ENCODE results near the gene PRPF8.
A peak's percentile ranks its signal among the peaks of the same experiment; 100 is the strongest.
"Not testable (repeated sequence)": the region's sequence is repeated elsewhere in the genome, so short reads cannot be mapped to it uniquely, and the experiment has no call there.

PRPF8 gene

GRCh38 chr17:1716076-1716911, 31.6 kb upstream of the PRPF8 start:
- DNase-seq: peak; percentile 99

DNA sequence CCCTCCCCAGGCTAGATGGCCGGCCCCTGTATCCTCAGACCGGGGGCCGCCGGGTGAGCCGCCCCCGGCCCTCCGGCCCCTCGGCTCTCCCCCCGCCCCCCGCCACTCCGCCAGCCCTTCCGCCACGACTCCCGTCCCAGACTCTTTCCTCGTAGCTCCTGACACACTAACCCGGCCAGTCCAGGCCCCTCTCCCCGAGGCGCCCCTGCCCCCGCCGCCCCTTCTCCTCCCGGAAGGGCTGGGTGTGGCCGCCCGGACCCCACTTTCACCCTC, 31.1 kb upstream of the PRPF8 start:
- no peak for DNase-seq

DNA sequence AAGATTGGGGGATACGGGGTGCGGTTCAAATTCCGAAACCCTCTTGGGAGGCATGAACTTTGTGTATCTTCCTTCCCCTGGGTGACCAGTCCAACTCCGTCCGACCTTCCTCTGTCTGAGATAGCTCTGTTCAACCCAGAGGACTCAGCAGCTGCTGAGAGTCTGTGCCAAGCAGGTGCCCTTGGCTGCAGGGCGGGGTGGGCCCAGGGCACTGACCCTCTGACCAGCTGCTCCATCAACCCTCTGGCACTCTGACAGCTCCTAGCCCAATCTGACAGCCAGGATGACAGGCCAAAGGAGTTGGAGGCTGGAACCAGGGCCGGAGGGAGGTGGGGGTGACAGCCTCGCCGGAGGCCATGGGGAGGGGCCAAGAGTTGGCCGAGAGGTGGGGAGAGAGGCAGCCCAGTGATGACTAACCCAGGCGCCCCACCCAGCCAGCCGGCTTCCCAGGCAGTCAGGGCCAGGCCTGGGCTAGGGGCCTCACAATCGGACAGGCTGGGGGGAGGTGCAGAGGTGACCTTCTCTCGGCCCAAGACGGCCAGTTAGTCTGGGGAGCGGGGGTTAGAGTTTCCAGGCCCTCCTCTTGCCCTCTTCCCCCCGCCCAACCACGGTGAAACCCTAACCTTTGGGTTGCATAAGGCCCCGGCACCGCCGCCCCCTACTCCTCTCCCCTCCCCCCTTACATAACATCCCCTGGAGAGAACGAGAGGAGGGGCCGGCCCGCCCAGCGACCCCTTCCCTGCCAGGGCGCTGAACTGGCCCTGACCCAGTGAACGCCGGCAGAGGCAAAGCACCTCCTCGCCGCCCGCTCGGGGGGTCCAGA, 30.5 kb upstream of the PRPF8 start:
- peak; percentile 34 for DNase-seq

GRCh38 chr17:1714427-1714979, 29.8 kb upstream of the PRPF8 start:
- no peak for DNase-seq

GRCh38 chr17:1713878-1714426, 29.3 kb upstream of the PRPF8 start:
- no peak for DNase-seq

DNA sequence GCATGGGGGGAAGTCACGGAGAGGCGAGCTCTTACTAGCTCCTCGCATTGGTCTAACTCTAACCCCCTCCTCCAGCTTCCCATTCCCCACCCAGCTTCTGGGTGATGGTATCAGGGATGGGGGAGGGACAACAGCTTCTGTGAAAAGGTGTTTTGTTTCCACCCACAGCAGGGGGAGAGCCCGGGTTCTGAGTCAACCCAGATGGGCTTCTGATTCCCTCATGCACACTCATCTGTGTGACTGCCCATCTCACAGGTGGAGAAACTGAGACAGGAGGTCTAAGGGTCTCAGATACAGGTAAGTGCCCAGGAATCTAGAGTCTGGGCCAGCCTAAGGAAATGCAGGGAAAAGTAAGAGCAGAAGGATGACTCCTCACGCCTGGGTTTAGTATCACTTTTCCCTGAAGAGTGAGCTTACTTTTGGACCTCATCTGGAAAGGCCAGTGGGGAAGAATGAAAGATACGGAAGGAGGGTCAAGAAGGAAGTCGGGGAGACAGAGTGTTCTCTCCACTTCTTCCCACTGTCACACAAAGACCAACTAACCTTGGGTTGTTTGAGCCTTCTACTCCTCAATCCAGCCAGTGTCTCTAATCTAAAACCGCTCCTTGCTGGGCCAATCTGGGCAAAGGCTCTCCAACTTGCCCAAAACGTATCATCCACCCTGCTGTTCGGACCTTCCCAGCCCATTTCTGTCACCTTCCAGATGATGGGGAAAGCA, 28.7 kb upstream of the PRPF8 start:
- DNase-seq: no peak

DNA sequence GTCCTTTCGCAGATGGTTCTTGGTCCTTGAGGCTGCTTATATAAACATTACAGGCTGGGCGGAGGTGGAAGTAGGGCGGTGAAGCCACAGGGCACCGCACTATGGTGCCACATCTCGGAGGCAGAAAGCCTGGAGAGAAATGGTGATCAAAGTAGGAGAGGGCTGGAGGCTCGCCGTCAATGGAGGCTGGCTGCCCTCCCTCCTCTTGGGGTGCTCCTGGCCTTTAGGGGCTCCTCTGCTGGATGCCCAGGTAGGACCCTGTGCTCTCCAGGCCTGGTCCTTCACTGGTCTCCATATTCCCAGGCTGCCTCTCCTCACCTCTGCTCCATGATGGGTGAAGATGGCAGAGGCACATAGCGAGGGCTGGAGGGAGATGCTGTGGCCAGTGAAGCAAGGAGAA, 27.6 kb upstream of the PRPF8 start:
- DNase-seq: no peak

- no peak for DNase-seq
Measured at GRCh38 chr17:1711804-1712203, 27.1 kb upstream of the PRPF8 start.

DNA sequence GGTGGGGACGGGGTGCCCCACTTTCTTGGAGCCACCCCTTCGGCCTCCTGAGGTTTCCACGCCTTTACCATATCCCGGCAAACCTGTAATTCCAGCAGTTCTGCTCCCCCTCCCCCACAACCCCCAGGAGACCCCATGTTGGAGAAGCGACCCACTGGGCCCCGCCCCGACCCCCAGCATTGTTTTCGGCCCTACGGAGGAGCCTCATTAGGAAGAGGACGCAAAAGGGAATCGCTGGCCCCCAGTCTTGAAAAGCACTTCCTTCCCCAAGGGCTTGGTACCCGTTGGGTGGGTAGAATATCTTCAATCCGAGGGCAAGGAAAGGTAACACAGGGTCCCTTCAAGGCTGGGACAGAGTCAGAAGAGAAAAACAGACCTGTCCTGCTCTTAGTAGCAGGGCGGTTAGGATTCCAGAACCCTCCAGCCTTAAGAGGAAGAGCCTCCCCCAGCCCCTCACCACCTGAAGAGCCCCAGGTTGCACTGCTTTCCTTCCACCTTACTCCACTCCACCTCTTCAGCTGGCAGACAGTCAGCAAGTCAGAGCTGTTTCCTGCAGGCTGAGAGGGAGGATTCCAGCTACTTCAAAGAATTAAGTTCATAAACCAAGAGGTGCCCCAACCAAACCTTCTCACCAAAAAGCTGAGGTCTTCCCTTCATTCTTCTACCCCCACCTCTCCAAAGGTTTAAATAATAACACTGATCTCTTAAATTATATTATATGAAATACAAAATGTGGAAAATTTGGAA, 26.3 kb upstream of the PRPF8 start:
- DNase-seq: no peak

- no peak for DNase-seq
Measured at GRCh38 chr17:1709971-1710806, 25.5 kb upstream of the PRPF8 start, which contains the start of gene TLCD2. Gene TLCD2 (minus strand): TSS chr17:1710377. CDS start chr17:1710242, 135 bp downstream.

GRCh38 chr17:1709403-1709951, 24.8 kb upstream of the PRPF8 start:
- no peak for DNase-seq

DNA sequence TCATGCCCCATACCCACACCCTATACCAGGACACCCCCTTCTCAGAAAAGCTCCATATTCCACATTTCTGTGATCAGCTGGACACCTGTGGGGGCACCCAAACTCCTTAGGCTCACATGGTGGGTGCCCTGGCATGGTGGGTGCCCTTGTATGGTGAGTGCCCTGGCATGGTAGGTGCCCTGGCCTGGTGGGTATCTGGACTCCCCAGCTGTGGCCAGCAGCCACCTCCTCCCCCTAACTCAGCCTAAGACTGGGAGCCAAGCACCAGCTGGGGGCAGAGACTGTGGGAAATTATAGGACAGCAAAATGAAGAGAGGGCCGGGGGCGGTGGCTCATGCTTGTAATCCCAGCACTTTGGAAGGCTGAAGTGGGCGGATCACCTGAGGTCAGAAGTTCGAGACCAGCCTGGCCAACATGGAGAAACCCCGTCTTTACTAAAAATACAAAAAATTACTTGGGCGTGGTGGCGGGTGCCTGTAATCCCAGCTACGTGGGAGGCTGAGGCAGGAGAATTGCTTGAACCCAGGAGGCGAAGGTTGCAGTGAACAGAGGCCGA, 24.2 kb upstream of the PRPF8 start:
- DNase-seq: not testable (repeated sequence)

DNA sequence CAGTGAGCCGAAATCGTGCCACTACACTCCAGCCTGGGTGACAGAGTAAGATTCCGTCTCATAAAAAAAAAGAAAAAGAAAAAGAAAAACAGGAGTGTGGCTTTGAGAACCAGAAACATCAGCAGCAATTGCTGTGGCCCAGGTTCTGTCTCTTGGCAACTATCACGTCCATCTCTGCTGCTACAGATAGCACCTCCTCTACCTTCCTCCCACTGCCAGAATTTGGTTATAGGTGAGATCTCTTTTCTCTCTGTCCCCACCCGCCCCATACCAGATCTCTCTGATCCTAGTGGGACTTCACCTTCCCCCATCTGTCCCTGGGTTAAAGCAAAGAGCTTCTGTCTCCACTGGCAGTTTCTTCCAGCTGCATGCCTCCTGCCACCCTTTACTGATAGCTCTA, 22.4 kb upstream of the PRPF8 start:
- DNase-seq: no peak

DNA sequence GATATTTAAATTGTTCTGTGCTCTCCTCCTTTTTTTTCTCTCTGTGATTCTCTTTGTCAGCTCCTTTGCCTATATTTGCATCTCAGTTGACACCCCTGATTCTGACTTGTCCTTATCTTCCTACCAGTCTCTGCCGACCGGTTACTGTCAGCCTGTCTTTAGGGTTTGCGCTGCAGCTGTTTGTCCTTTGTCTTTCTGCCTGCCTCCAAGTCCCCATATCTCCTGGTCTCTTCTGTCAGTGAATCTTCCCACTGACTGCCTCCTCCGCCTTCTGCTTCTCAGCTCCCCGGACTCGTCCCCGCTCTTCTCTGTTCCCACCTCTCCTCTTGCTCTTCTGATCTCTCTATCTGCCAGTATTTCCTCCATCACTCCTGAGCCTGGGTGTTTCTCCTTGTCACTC, 20.3 kb upstream of the PRPF8 start:
- DNase-seq: no peak

- no peak for DNase-seq
Measured at GRCh38 chr17:1703063-1703462, 18.4 kb upstream of the PRPF8 start.

DNA sequence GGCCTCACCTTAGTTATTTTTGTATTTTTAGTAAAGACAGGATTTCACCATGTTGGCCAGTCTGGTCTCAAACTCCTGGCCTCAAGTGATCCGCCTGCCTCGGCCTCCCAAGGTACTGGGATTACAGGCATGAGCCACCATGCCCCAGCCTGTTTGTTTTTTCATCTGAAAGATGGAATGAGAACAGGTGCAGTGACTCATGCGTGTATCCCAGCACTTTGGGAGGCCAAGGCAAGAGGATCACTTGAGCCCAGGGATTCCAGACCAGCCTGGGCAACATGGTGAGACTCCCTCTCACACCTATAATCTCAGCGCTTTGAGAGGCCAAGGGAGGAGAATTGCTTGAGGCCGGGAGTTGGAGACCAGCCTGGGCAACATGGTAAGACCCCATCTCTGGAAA, 15.2 kb upstream of the PRPF8 start:
- not testable (repeated sequence) for DNase-seq

DNA sequence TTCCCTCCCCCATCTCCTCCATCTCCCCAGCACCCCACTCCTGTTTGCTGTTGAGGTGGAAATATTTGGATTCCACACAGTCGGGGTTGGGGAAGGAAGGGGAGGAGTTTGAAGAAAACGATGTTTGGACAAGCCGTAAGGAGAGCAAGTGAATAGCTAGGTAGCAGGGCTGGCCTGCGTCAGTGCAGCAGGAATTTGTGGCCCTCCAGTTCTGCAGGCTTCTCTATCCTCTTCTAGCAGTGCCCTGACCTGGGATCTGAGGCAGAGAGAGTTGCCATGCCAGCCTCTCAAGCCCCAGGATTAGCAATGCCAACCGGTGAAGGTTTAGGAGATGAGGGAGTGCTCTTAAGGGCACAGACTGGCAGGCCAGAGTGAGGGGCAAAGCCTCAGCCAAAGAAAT, 13.0 kb upstream of the PRPF8 start:
- DNase-seq: no peak

GRCh38 chr17:1695365-1695764, 10.7 kb upstream of the PRPF8 start:
- no peak for DNase-seq

DNA sequence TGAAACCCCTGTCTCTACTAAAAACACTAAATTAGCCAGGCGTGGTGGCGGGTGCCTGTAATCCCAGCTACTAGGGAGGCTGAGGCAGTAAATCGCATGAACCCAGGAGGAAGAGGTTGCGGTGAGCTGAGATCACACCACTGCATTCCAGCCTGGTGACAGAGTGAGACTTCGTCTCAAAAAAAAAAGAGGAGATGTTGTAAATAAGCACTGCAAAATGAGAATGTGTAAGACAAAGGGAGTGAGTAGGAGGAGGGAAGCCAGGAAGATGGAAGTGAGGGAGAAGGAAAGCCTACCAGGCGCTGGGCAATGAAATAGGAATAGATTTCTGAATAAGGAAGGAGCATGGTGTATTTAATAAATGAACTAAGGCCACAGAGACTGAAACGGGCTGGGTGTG, 8.7 kb upstream of the PRPF8 start:
- DNase-seq: no peak

- no peak for DNase-seq
Measured at GRCh38 chr17:1690544-1691221, 6.0 kb upstream of the PRPF8 start.
